ENCODE data around the gene CDHR3. TPM values are rescaled to one million over a fixed set of nuclear protein-coding genes. Genes with fewer than 3 reads are reported as not detected.

Gene CDHR3
- total RNA-seq, 1 donor from 2014 or later, result 10.6 TPM

- H3K4me3 Mint-ChIP-seq (ENCODE audit: unreplicated experiment), result no peak overlapping the region
- peaks cover 7% of the 10 kb centered on the region for H3K4me1 Mint-ChIP-seq (ENCODE audit: unreplicated experiment)
- TF ChIP-seq CTCF (IDR thresholded peaks at IDR 0.05; ENCODE audit: unreplicated experiment), result no peak
- no peak overlapping the region for H3K27ac Mint-ChIP-seq (ENCODE audit: unreplicated experiment)
- peaks cover 3% of the 10 kb centered on the region for H3K27me3 Mint-ChIP-seq (ENCODE audit: unreplicated experiment)
- no peaks in the 10 kb centered on the region for H3K36me3 Mint-ChIP-seq (ENCODE audit: low read depth, unreplicated experiment)
- H3K9me3 Mint-ChIP-seq (ENCODE audit: unreplicated experiment), result no peaks in the 10 kb centered on the region
- no peak for DNase-seq (ENCODE audit: low spot score)
Measured at GRCh38 chr7:105987046-105987445, 24.0 kb downstream of the CDHR3 start.

- H3K27me3 Mint-ChIP-seq (ENCODE audit: unreplicated experiment), result peaks cover 3% of the 10 kb centered on the region
- TF ChIP-seq CTCF (IDR thresholded peaks at IDR 0.05; ENCODE audit: unreplicated experiment), result no peak
- DNase-seq (ENCODE audit: low spot score), result no peak
- no peaks in the 10 kb centered on the region for H3K9me3 Mint-ChIP-seq (ENCODE audit: unreplicated experiment)
- no peak overlapping the region for H3K27ac Mint-ChIP-seq (ENCODE audit: unreplicated experiment)
- no peak overlapping the region for H3K4me3 Mint-ChIP-seq (ENCODE audit: unreplicated experiment)
- H3K4me1 Mint-ChIP-seq (ENCODE audit: unreplicated experiment), result peaks cover 7% of the 10 kb centered on the region
- H3K36me3 Mint-ChIP-seq (ENCODE audit: low read depth, unreplicated experiment), result no peaks in the 10 kb centered on the region
Measured at GRCh38 chr7:105988276-105988675, 25.2 kb downstream of the CDHR3 start.

- Mint-ChIP-seq H3K9me3 (ENCODE audit: unreplicated experiment) (no peaks in the 10 kb centered on the region), H3K4me1 (ENCODE audit: unreplicated experiment) (peaks cover 7% of the 10 kb centered on the region), H3K4me3 (ENCODE audit: unreplicated experiment) (no peak overlapping the region), H3K27ac (ENCODE audit: unreplicated experiment) (no peak overlapping the region), H3K36me3 (ENCODE audit: low read depth, unreplicated experiment) (no peaks in the 10 kb centered on the region), H3K27me3 (ENCODE audit: unreplicated experiment) (peaks cover 3% of the 10 kb centered on the region)
- DNase-seq (ENCODE audit: low spot score), result no peak
- no peak for TF ChIP-seq CTCF (IDR thresholded peaks at IDR 0.05; ENCODE audit: unreplicated experiment)
Measured at GRCh38 chr7:105989191-105989590, 26.1 kb downstream of the CDHR3 start.

GRCh38 chr7:105989686-105990085 is 26.6 kb downstream of the CDHR3 start:
- Mint-ChIP-seq H3K27ac (ENCODE audit: unreplicated experiment) (no peak overlapping the region), H3K4me1 (ENCODE audit: unreplicated experiment) (peaks cover 7% of the 10 kb centered on the region), H3K9me3 (ENCODE audit: unreplicated experiment) (no peaks in the 10 kb centered on the region), H3K4me3 (ENCODE audit: unreplicated experiment) (no peak overlapping the region), H3K27me3 (ENCODE audit: unreplicated experiment) (peaks cover 3% of the 10 kb centered on the region), H3K36me3 (ENCODE audit: low read depth, unreplicated experiment) (no peaks in the 10 kb centered on the region)
- DNase-seq (ENCODE audit: low spot score), result no peak
- no peak for TF ChIP-seq CTCF (IDR thresholded peaks at IDR 0.05; ENCODE audit: unreplicated experiment)

GRCh38 chr7:105990141-105990540 is 27.1 kb downstream of the CDHR3 start:
- Mint-ChIP-seq H3K27ac (ENCODE audit: unreplicated experiment) (no peak overlapping the region), H3K4me3 (ENCODE audit: unreplicated experiment) (no peak overlapping the region), H3K4me1 (ENCODE audit: unreplicated experiment) (peaks cover 7% of the 10 kb centered on the region), H3K9me3 (ENCODE audit: unreplicated experiment) (no peaks in the 10 kb centered on the region), H3K36me3 (ENCODE audit: low read depth, unreplicated experiment) (no peaks in the 10 kb centered on the region), H3K27me3 (ENCODE audit: unreplicated experiment) (peaks cover 3% of the 10 kb centered on the region)
- TF ChIP-seq CTCF (IDR thresholded peaks at IDR 0.05; ENCODE audit: unreplicated experiment), result no peak
- DNase-seq (ENCODE audit: low spot score), result no peak

Measured in endothelial cell (in vitro differentiated cells).